ENCODE measurements around the gene SF1.

SF1 gene

GRCh38 chr11:64788321-64789215 lies 10.2 kb upstream of the SF1 start:
- no peak for DNase-seq (ENCODE audit: low read depth)
- no peak overlapping the region for H3K4me3 ChIP-seq (ENCODE audit: low read depth, low read length)
- TF ChIP-seq CTCF (conservative IDR thresholded peaks at IDR 0.05; ENCODE audit: low read depth, low read length) = no peak

GRCh38 chr11:64787526-64788320 lies 9.4 kb upstream of the SF1 start:
- H3K4me3 ChIP-seq (ENCODE audit: low read depth, low read length) = no peak overlapping the region
- DNase-seq (ENCODE audit: low read depth) = peak; percentile 70
- TF ChIP-seq CTCF (conservative IDR thresholded peaks at IDR 0.05; ENCODE audit: low read depth, low read length) = peak; percentile 95

- DNase-seq (ENCODE audit: low read depth) = no peak
- H3K4me3 ChIP-seq (ENCODE audit: low read depth, low read length) = no peak overlapping the region
- no peak for TF ChIP-seq CTCF (conservative IDR thresholded peaks at IDR 0.05; ENCODE audit: low read depth, low read length)
Measured at GRCh38 chr11:64786308-64786707, 8.0 kb upstream of the SF1 start.

GRCh38 chr11:64784813-64785581 lies 6.7 kb upstream of the SF1 start:
- DNase-seq (ENCODE audit: low read depth) = no peak
- no peak for TF ChIP-seq CTCF (conservative IDR thresholded peaks at IDR 0.05; ENCODE audit: low read depth, low read length)
- H3K4me3 ChIP-seq (ENCODE audit: low read depth, low read length) = no peak overlapping the region

GRCh38 chr11:64778223-64778472 lies 194 bp downstream of the SF1 start:
- DNase-seq (ENCODE audit: low read depth) = no peak
- TF ChIP-seq CTCF (conservative IDR thresholded peaks at IDR 0.05; ENCODE audit: low read depth, low read length) = no peak
- H3K4me3 ChIP-seq (ENCODE audit: low read depth, low read length) = peak overlapping the region; percentile 91

GRCh38 chr11:64777449-64778222 lies 706 bp downstream of the SF1 start:
- TF ChIP-seq CTCF (conservative IDR thresholded peaks at IDR 0.05; ENCODE audit: low read depth, low read length) = no peak
- DNase-seq (ENCODE audit: low read depth) = peak; percentile 86
- H3K4me3 ChIP-seq (ENCODE audit: low read depth, low read length) = peak overlapping the region; percentile 91
